PC-3 (cell line): ENCODE measurements around the gene CUL4A. TPM values are rescaled to one million over a fixed set of nuclear protein-coding genes. Genes with fewer than 3 reads are reported as not detected.

ENCODE experiments used
- ATAC-seq: fragments of 200-7000 bp; cut with Tn5 transposase; 2 replicates; pipeline ENCODE4 v1.9.1; 2020; ENCODE audit warnings: mild to moderate bottlenecking, moderate library complexity
- BruUV-seq: library from RNA; stranded (reverse); fragments of 400-500 nt; replicated peaks from 2 replicates; lab custom pipeline; 2021; lab: Mats Ljungman, UMichigan
- CTCF ChIA-PET: fragments of 300-600 bp; sonication (Branson Sonifier 250); formaldehyde crosslinking; loops from one replicate; lab custom pipeline; 2022; ENCODE audit warnings: antibody characterized with exemption; lab: Charles Lee
- POLR2A ChIA-PET: fragments of 300-600 bp; sonication (Branson Sonifier 250); formaldehyde crosslinking; loops from one replicate; lab custom pipeline; 2022; ENCODE audit warnings: antibody characterized with exemption; ENCODE audit not compliant: unreplicated experiment; lab: Charles Lee
- DNase-seq: peaks from one replicate; pipeline ENCODE4 v3.0.0-alpha.2; 2015
- H2AFZ ChIP-seq: fragments of 300-600 bp; sonication (generic); 2 replicates; pipeline ENCODE4 v1.6.0; 2016; ENCODE audit warnings: antibody characterized with exemption, low read length
- H3F3A ChIP-seq: fragments of 300-600 bp; sonication (generic); one replicate; pipeline ENCODE4 v1.6.0; 2017; ENCODE audit warnings: antibody characterized with exemption, low read length, control low read depth, mild to moderate bottlenecking; ENCODE audit not compliant: unreplicated experiment
- H3K27ac ChIP-seq: fragments of 300-600 bp; sonication (generic); 2 replicates; pipeline ENCODE4 v1.5.1; 2016; ENCODE audit warnings: mild to moderate bottlenecking, low read length
- H3K27me3 ChIP-seq: fragments of 300-600 bp; sonication (generic); 2 replicates; pipeline ENCODE4 v1.6.1; 2016; ENCODE audit warnings: low read length, mixed read lengths
- H3K36me3 ChIP-seq: fragments of 300-600 bp; sonication (generic); 2 replicates; pipeline ENCODE4 v1.6.1; 2016; ENCODE audit warnings: low read depth, mixed run types, low read length, mixed read lengths
- H3K4me1 ChIP-seq: fragments of 300-600 bp; sonication (generic); 2 replicates; pipeline ENCODE4 v1.5.1; 2016; ENCODE audit warnings: low read length; ENCODE audit not compliant: insufficient read depth
- H3K4me2 ChIP-seq: fragments of 300-600 bp; sonication (generic); 2 replicates; pipeline ENCODE4 v1.6.0; 2016; ENCODE audit warnings: low read length
- H3K4me3 ChIP-seq: fragments of 300-600 bp; sonication (generic); 2 replicates; pipeline ENCODE4 v1.5.1; 2016; ENCODE audit warnings: mild to moderate bottlenecking, low read length, mixed read lengths
- H3K79me2 ChIP-seq: fragments of 300-600 bp; sonication (generic); 2 replicates; pipeline ENCODE4 v1.6.1; 2017; ENCODE audit warnings: low read length, mixed read lengths
- H3K9ac ChIP-seq: fragments of 300-600 bp; sonication (generic); 2 replicates; pipeline ENCODE4 v1.6.0; 2016; ENCODE audit warnings: mild to moderate bottlenecking, low read length
- H3K9me2 ChIP-seq: fragments of 300-600 bp; sonication (generic); replicated peaks from 2 replicates; pipeline ENCODE4 v1.6.1; 2016; ENCODE audit warnings: mixed run types, low read length, mixed read lengths
- H3K9me3 ChIP-seq: fragments of 300-600 bp; sonication (generic); 2 replicates; pipeline ENCODE4 v1.6.1; 2016; ENCODE audit warnings: low read length, mixed read lengths
- H4K20me1 ChIP-seq: fragments of 300-600 bp; sonication (generic); 2 replicates; pipeline ENCODE4 v1.6.1; 2016; ENCODE audit warnings: low read length, mixed read lengths
- EZH2 ChIP-seq: fragments of 300-600 bp; sonication (generic); IDR thresholded peaks from one replicate; pipeline ENCODE4 v1.6.1; 2017; ENCODE audit warnings: antibody characterized with exemption, mild to moderate bottlenecking, low read length; ENCODE audit not compliant: unreplicated experiment
- EZH2phosphoT487 ChIP-seq: fragments of 300-600 bp; sonication (generic); IDR thresholded peaks from 2 replicates; pipeline ENCODE4 v1.6.1; 2018; ENCODE audit warnings: mild to moderate bottlenecking, antibody characterized with exemption, low read length, borderline replicate concordance
- intact Hi-C: fragments of 100-400 bp; cut with micrococcal nuclease; formaldehyde crosslinking; loops from 2 replicates; pipeline ENCODE4 v1.9.0; 2023
- total RNA-seq: library from RNA; depleted of rRNA; stranded (reverse); fragments of >200 nt; gene quantifications from 2 replicates; pipeline ENCODE4 v1.2.3, GENCODE V29; 2014
- TF ChIP-seq, protein P1 (sequence below): fragments of 300-600 bp; sonication (generic); conservative IDR thresholded peaks from 2 replicates; pipeline ENCODE4 v1.5.1; 2017; ENCODE audit warnings: antibody characterized with exemption, low read depth, mild to moderate bottlenecking, low read length

The CUL4A gene
- total RNA-seq, 1 experiment from 2014 or later = 82.4 TPM

DNA sequence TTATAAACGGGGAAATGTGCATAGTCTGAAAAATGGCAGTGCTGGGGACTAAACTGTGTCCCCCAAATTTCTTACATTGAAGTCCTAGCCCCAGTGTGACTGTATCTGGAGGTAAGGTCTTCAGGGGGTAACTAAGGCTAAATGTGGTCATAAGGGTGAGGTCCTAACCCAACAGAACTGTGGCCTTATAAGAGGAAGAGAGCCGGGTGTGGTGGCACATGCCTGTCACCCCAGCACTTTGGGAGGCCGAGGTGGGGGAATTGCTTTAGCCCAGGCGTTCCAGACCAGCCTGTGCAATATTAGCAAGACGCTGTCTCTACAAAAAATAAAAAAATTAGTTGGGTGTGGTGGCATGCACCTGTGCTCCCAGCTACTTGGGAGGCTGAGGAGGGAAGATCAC is 33.1 kb upstream of the CUL4A start:
- H3K9ac ChIP-seq = no peak overlapping the region
- H3K4me2 ChIP-seq = no peak overlapping the region
- no peaks in the 10 kb centered on the region for H3K9me2 ChIP-seq
- BruUV-seq = no TSS peak
- peaks cover 17% of the 10 kb centered on the region; the same call in 1 of the 2 replicates for H3K36me3 ChIP-seq
- ChIA-PET POLR2A (no interaction called here), CTCF (no interaction called here)
- peaks cover 18% of the 10 kb centered on the region for H3K4me1 ChIP-seq
- H2AFZ ChIP-seq = no peak overlapping the region
- no peaks in the 10 kb centered on the region for H3K9me3 ChIP-seq
- H3K79me2 ChIP-seq = no peaks in the 10 kb centered on the region
- no peaks in the 10 kb centered on the region for H3F3A ChIP-seq
- TF ChIP-seq, protein P1, sequence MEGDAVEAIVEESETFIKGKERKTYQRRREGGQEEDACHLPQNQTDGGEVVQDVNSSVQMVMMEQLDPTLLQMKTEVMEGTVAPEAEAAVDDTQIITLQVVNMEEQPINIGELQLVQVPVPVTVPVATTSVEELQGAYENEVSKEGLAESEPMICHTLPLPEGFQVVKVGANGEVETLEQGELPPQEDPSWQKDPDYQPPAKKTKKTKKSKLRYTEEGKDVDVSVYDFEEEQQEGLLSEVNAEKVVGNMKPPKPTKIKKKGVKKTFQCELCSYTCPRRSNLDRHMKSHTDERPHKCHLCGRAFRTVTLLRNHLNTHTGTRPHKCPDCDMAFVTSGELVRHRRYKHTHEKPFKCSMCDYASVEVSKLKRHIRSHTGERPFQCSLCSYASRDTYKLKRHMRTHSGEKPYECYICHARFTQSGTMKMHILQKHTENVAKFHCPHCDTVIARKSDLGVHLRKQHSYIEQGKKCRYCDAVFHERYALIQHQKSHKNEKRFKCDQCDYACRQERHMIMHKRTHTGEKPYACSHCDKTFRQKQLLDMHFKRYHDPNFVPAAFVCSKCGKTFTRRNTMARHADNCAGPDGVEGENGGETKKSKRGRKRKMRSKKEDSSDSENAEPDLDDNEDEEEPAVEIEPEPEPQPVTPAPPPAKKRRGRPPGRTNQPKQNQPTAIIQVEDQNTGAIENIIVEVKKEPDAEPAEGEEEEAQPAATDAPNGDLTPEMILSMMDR = no peak
- TF ChIP-seq EZH2 (no peak), EZH2phosphoT487 (no peak)
- no peaks in the 10 kb centered on the region for H4K20me1 ChIP-seq
- no peak for DNase-seq
- intact Hi-C loops = no loop called here
- no peak overlapping the region for H3K4me3 ChIP-seq
- H3K27me3 ChIP-seq = no peaks in the 10 kb centered on the region
- no peak overlapping the region for H3K27ac ChIP-seq
- no peak for ATAC-seq

DNA sequence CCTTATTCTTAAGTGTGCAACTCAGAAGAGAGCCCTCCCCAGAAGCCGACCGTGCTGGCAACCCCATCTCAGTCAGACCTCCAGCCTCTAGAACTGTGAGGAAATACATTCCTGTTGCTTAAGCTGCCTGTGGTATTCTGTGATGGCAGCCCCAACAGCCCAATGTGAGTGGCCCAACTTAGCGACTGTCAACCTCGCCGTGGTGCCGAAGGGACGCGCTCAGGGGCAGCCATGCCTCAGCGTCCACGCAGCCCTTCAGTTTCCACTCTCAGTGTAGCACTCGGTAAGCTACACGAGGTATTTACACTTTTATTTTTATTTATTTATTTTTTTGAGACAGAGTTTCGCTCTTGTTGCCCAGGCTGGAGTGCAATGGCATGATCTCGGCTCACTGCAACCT is 32.6 kb upstream of the CUL4A start:
- CTCF ChIA-PET = no interaction called here
- Histone ChIP-seq H3K4me3 (no peak overlapping the region), H2AFZ (no peak overlapping the region), H3K9me2 (no peaks in the 10 kb centered on the region), H4K20me1 (no peaks in the 10 kb centered on the region), H3K27me3 (no peaks in the 10 kb centered on the region), H3K9me3 (no peaks in the 10 kb centered on the region), H3F3A (no peaks in the 10 kb centered on the region), H3K9ac (no peak overlapping the region), H3K79me2 (no peaks in the 10 kb centered on the region), H3K36me3 (peaks cover 17% of the 10 kb centered on the region; the same call in 1 of the 2 replicates), H3K27ac (no peak overlapping the region), H3K4me2 (no peak overlapping the region), H3K4me1 (peaks cover 18% of the 10 kb centered on the region)
- intact Hi-C loops = no loop called here
- DNase-seq (no peak), ATAC-seq (no peak)
- BruUV-seq = no TSS peak
- POLR2A ChIA-PET = no interaction called here
- TF ChIP-seq EZH2phosphoT487 (no peak), EZH2 (no peak)
- TF ChIP-seq, protein P1 = no peak

DNA sequence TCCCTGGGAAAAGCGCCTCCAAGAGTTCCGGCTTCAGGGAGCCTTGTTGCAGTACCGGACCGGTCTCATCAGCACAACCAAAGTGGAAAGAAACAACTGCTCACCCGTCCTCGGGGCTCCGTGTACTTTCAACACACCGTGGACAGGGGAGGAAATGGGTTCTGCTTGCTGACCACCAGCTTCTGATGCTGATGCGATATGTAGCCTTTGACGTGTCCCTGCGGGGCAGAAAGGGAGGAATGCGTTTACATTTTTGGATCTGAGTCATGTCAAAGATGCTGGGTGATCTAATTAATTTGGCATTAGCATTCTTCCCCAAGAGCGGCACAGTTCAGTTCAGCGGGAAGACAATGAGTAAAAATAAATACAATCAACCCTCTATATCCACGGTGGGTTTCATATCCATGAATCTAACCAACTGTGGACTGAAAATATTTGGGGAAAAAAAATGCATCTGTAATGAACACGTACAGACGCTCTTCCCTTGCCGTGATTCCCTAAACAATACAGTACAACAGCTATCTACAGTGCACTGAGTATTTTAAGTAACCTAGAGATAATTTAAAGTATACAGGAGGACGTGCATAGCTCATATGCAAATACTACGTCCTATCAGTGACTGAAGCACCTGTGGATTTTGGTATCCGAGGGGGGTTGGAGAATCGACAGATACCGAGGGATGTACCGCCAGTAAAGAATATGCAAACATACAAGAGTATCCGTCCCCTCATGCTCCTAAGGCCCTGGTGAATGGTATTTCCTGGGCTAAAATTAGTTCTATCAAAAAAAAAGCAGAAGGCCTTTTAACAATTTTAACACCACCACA is 31.1 kb upstream of the CUL4A start:
- Histone ChIP-seq H3K4me1 (peaks cover 18% of the 10 kb centered on the region), H3K9me3 (no peaks in the 10 kb centered on the region), H3K4me2 (peak overlapping the region; percentile 57), H3K27ac (peak overlapping the region; percentile 30), H2AFZ (no peak overlapping the region), H3K27me3 (no peaks in the 10 kb centered on the region), H3K79me2 (no peaks in the 10 kb centered on the region), H3F3A (no peaks in the 10 kb centered on the region), H3K36me3 (peaks cover 20% of the 10 kb centered on the region; the same call in 1 of the 2 replicates), H3K4me3 (no peak overlapping the region), H4K20me1 (no peaks in the 10 kb centered on the region), H3K9ac (no peak overlapping the region), H3K9me2 (no peaks in the 10 kb centered on the region)
- no TSS peak for BruUV-seq
- TF ChIP-seq EZH2 (no peak), EZH2phosphoT487 (no peak)
- TF ChIP-seq, protein P1 = no peak
- POLR2A ChIA-PET = interaction anchor here (0.6 kb wide), 1 partner anchor 29 kb away, joined by 3 read pairs; no protein-coding TSS in a partner anchor
- intact Hi-C loops = no loop called here
- CTCF ChIA-PET = interaction anchor here (0.5 kb wide), 1 partner anchor 153 kb away, joined by 3 read pairs; no protein-coding TSS in a partner anchor
- peak; percentile 91 for ATAC-seq
- peak; percentile 79 for DNase-seq
